LNCaP clone FGC (cell line): ENCODE measurements around the gene ST6GALNAC5.

ENCODE experiments used
- DNase-seq: peaks from one replicate; pipeline ENCODE4 v3.0.0-alpha.2; 2011; ENCODE audit warnings: low read depth
- H3K4me3 ChIP-seq: 2 replicates; pipeline ENCODE4 v1.5.1; 2011; ENCODE audit warnings: mild to moderate bottlenecking, low read depth, low read length, control low read depth
- CTCF ChIP-seq: IDR thresholded peaks from 2 replicates; pipeline ENCODE4 v1.5.1; 2012; ENCODE audit warnings: mild to moderate bottlenecking; ENCODE audit not compliant: control insufficient read depth, insufficient read depth; ENCODE audit errors: extremely low read depth

ST6GALNAC5 gene

GRCh38 chr1:77016386-77016985, 149.2 kb downstream of the ST6GALNAC5 start:
- no peak for DNase-seq

GRCh38 chr1:77018311-77018710, 151.0 kb downstream of the ST6GALNAC5 start:
- no peak overlapping the region for H3K4me3 ChIP-seq
- DNase-seq: no peak
- no peak for TF ChIP-seq CTCF

More at GRCh38 chr1:77016386-77016985, 149.2 kb downstream of the ST6GALNAC5 start:
- TF ChIP-seq CTCF: no peak
- no peak overlapping the region for H3K4me3 ChIP-seq

GRCh38 chr1:77018761-77019160, 151.5 kb downstream of the ST6GALNAC5 start:
- no peak for TF ChIP-seq CTCF
- peak; percentile 51 for DNase-seq
- H3K4me3 ChIP-seq: no peak overlapping the region

GRCh38 chr1:77021732-77022131, 154.5 kb downstream of the ST6GALNAC5 start:
- TF ChIP-seq CTCF: no peak
- H3K4me3 ChIP-seq: no peak overlapping the region
- DNase-seq: no peak

GRCh38 chr1:77024500-77024899, 157.2 kb downstream of the ST6GALNAC5 start:
- no peak for DNase-seq
- TF ChIP-seq CTCF: no peak
- H3K4me3 ChIP-seq: no peak overlapping the region

GRCh38 chr1:77025599-77025998, 158.3 kb downstream of the ST6GALNAC5 start:
- DNase-seq: no peak
- TF ChIP-seq CTCF: no peak
- no peak overlapping the region for H3K4me3 ChIP-seq

- H3K4me3 ChIP-seq: no peak overlapping the region
- no peak for TF ChIP-seq CTCF
- DNase-seq: no peak
These were observed 158.9 kb downstream of the ST6GALNAC5 start for GRCh38 chr1:77026135-77026534.
